ENCODE results near the gene CD180. TPM values are rescaled to one million over a fixed set of nuclear protein-coding genes. Genes with fewer than 3 reads are reported as not detected.
"Not testable (repeated sequence)": the region's sequence is repeated elsewhere in the genome, so short reads cannot be mapped to it uniquely, and the experiment has no call there.

The CD180 gene
- total and polyA plus RNA-seq, 2 experiments from 2014 or later: not detected

DNA sequence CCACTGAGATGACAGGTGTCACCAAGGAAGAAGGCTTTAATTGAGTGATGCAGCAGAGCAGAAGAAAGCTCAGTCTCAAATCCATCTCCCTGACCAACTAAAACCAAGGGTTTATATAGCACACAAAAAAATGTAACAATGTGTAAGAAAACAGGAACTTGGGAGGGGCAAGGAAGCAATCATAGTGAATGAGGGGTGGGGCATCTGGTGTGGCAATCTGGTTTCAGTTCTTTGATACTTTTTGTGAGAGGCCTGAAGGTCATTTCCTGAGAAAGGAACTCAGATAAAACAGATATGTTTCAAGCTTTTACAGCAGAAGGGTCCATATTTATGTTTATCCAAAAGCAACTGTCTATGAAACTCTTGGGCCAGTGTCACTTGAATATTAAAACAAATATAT, 19.7 kb downstream of the CD180 start:
- Histone ChIP-seq H3K4me1 (ENCODE audit: low read depth) (peaks cover 3% of the 10 kb centered on the region), H3K27me3 (no peaks in the 10 kb centered on the region), H3K9me3 (ENCODE audit: low read depth) (no peaks in the 10 kb centered on the region), H3K36me3 (no peaks in the 10 kb centered on the region), H3K27ac (no peak overlapping the region), H3K4me3 (no peak overlapping the region)
- no peak for DNase-seq (ENCODE audit: low read depth in 1 of 2, low spot score in 1 of 2)
- TF ChIP-seq CTCF (IDR thresholded peaks at IDR 0.05; ENCODE audit: low read depth, low read length): no peak

DNA sequence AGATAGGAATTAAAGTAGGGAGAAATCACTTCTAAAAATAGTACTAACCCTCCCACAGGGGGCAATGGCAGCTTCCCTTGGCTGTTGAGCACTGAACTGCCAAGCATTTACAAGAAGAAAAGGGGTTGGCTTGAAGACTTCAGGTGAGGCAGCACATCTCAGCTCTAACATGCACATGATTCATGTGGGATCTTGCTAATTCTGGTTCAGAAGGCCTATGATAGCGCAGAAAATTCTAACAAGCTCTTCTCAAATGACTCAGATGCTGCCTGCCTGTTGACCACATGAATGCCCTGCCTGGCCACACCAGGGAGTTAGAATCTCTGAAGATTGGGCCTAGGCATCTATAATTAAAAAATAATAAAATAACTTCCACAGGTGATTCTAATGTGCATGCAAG, 22.6 kb downstream of the CD180 start:
- DNase-seq (ENCODE audit: low read depth in 1 of 2, low spot score in 1 of 2): no peak
- H3K27ac ChIP-seq: no peak overlapping the region
- H3K27me3 ChIP-seq: no peaks in the 10 kb centered on the region
- H3K4me1 ChIP-seq (ENCODE audit: low read depth): no peaks in the 10 kb centered on the region
- no peak for TF ChIP-seq CTCF (IDR thresholded peaks at IDR 0.05; ENCODE audit: low read depth, low read length)
- no peak overlapping the region for H3K4me3 ChIP-seq
- no peaks in the 10 kb centered on the region for H3K9me3 ChIP-seq (ENCODE audit: low read depth)
- peaks cover 6% of the 10 kb centered on the region for H3K36me3 ChIP-seq

- DNase-seq (ENCODE audit: low read depth in 1 of 2, low spot score in 1 of 2); H3K27me3 ChIP-seq; H3K36me3 ChIP-seq: not testable (repeated sequence)
Observed at GRCh38 chr5:67173351-67173750, 23.2 kb downstream of the CD180 start.

DNA sequence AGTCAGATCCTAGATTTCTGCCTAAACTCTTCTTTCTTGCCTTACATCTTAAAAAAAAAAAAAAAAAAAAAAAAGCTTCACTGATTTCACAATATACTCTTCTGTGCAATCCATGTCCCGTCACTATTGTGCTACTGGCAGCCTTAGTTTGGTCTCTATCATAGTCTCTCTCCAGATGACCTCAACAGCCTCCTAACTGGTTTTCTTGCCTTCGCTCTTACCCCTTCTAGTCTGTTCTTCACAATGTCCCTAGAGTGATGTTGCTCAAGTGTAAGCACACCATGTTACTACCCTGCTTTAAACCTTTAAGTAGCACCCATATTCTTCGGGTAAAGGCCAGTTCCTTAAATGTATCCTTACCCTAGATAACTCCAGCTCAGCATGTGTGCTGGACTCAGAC, 25.8 kb downstream of the CD180 start:
- H3K27me3 ChIP-seq: no peaks in the 10 kb centered on the region
- no peak overlapping the region for H3K4me3 ChIP-seq
- peaks cover 4% of the 10 kb centered on the region for H3K4me1 ChIP-seq (ENCODE audit: low read depth)
- peak overlapping the region; percentile 40 for H3K27ac ChIP-seq
- DNase-seq (ENCODE audit: low read depth in 1 of 2, low spot score in 1 of 2): peak in 1 of 2 donors; percentile 17
- TF ChIP-seq CTCF (IDR thresholded peaks at IDR 0.05; ENCODE audit: low read depth, low read length): no peak
- H3K36me3 ChIP-seq: peaks cover 8% of the 10 kb centered on the region
- H3K9me3 ChIP-seq (ENCODE audit: low read depth): no peaks in the 10 kb centered on the region

More at GRCh38 chr5:67173351-67173750, 23.2 kb downstream of the CD180 start:
- H3K4me1 ChIP-seq (ENCODE audit: low read depth); H3K4me3 ChIP-seq; H3K9me3 ChIP-seq (ENCODE audit: low read depth); H3K27ac ChIP-seq: not testable (repeated sequence)

DNA sequence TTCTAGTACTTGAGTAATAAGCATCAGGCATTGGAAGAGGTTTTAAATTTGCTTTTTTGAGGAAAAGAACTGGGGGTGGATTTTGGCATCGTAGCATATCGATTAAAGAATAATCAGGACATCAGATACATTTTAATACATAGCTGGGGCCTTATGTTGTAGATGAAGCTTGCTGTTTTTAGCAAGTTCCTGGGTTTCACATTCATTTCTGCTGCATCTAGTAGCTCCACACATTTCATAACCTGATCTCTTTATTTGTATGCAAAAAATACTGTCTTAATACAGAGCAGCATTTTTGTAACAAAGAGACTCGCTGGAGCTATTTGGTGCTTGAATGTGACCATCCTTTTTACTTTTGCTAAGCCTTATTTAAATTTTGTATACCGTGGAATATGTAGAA, 28.5 kb downstream of the CD180 start:
- Histone ChIP-seq H3K27ac (no peak overlapping the region), H3K36me3 (peaks cover 17% of the 10 kb centered on the region), H3K27me3 (no peaks in the 10 kb centered on the region), H3K9me3 (ENCODE audit: low read depth) (no peaks in the 10 kb centered on the region), H3K4me1 (ENCODE audit: low read depth) (peaks cover 4% of the 10 kb centered on the region), H3K4me3 (no peak overlapping the region)
- no peak for TF ChIP-seq CTCF (IDR thresholded peaks at IDR 0.05; ENCODE audit: low read depth, low read length)
- no peak for DNase-seq (ENCODE audit: low read depth in 1 of 2, low spot score in 1 of 2)

GRCh38 chr5:67166460-67167285, 29.9 kb downstream of the CD180 start:
- Histone ChIP-seq H3K4me3 (no peak overlapping the region), H3K9me3 (ENCODE audit: low read depth) (no peaks in the 10 kb centered on the region), H3K4me1 (ENCODE audit: low read depth) (peaks cover 4% of the 10 kb centered on the region), H3K36me3 (peaks cover 30% of the 10 kb centered on the region), H3K27me3 (no peaks in the 10 kb centered on the region), H3K27ac (peak overlapping the region; percentile 37)
- no peak for DNase-seq (ENCODE audit: low read depth in 1 of 2, low spot score in 1 of 2)
- TF ChIP-seq CTCF (IDR thresholded peaks at IDR 0.05; ENCODE audit: low read depth, low read length): no peak
